Testis (tissue), 2 donors: ENCODE results near the gene RIPOR3.

Experiments
- POLR2A ChIP-seq: fragments of 450-650 bp; IDR thresholded peaks from one replicate; pipeline ENCODE4 v1.6.1; 2017; ENCODE audit warnings: antibody characterized with exemption, mild to moderate bottlenecking, moderate library complexity
- TF ChIP-seq, protein P1 (sequence below), 3 experiments: fragments of 450-650 bp in 2 of 3; fragments of 200-600 bp in 1 of 3; sonication (generic) in 1 of 3; IDR thresholded peaks; one replicate each; pipeline ENCODE4 v1.5.1; 2016 to 2019; ENCODE audit warnings: antibody characterized with exemption in 3 of 3, mild to moderate bottlenecking in 2 of 3, moderate library complexity in 1 of 3

DNA sequence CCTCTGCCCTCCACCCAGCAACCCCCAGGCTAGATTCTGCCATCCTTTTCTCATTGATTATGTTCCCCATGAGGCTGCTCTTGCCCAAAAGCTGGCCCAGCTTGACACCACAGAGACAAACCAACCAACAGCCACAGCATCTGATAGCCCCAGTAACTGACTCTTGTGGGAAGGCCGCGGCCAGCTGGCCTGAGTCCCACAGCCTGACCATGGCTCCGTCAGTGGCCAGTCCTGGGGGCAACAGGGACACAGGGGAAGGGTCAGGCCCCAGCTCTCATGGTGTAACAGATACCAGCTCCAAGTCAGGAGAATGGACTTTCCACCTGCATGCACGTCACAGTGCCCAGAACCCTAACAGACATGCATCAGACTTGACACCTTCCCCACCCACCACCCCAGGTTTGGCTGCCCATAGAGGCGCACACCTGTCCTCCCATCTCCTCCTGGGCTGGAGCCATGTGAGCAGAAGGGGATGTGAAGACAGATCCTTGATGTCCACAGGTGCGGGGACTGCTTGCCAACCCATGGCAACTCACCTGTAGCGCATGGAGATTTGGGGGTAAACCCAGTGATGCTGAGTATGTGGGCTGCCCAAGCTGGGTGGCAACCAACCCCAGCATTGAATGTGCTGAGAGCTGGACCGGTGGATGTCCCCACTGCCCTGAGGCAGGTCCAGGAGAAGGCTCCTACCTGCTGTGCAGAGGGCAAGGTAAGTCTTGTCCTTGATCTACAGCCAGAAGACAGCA is 18.8 kb downstream of the RIPOR3 start:
- TF ChIP-seq POLR2A = no peak
- TF ChIP-seq, protein P1, sequence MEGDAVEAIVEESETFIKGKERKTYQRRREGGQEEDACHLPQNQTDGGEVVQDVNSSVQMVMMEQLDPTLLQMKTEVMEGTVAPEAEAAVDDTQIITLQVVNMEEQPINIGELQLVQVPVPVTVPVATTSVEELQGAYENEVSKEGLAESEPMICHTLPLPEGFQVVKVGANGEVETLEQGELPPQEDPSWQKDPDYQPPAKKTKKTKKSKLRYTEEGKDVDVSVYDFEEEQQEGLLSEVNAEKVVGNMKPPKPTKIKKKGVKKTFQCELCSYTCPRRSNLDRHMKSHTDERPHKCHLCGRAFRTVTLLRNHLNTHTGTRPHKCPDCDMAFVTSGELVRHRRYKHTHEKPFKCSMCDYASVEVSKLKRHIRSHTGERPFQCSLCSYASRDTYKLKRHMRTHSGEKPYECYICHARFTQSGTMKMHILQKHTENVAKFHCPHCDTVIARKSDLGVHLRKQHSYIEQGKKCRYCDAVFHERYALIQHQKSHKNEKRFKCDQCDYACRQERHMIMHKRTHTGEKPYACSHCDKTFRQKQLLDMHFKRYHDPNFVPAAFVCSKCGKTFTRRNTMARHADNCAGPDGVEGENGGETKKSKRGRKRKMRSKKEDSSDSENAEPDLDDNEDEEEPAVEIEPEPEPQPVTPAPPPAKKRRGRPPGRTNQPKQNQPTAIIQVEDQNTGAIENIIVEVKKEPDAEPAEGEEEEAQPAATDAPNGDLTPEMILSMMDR (IDR thresholded peaks at IDR 0.05) = no peak
